ENCODE measurements around the gene RANBP9.

RANBP9 gene

GRCh38 chr6:13648850-13649249 is 62.8 kb downstream of the RANBP9 start:
- no peak for DNase-seq (ENCODE audit: low spot score)

DNA sequence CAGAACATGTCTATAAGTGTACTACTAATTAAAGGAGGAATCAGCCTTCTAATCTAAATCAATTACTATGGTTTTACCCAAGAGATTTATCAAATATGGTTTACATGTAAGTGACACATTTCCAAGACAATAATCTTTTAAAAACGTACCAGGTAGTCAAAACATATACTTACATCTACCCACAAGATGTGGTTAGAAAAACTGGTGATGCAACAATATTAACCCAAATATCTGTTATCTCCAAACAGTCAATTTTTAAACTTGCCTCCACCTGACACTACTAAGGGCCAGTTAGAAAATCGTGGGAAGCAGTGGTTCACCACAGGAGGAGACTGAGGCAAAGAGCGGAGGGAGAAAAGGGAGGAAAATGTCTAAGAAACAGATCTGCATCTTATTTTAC is 68.5 kb downstream of the RANBP9 start:
- DNase-seq (ENCODE audit: low spot score), result no peak

DNA sequence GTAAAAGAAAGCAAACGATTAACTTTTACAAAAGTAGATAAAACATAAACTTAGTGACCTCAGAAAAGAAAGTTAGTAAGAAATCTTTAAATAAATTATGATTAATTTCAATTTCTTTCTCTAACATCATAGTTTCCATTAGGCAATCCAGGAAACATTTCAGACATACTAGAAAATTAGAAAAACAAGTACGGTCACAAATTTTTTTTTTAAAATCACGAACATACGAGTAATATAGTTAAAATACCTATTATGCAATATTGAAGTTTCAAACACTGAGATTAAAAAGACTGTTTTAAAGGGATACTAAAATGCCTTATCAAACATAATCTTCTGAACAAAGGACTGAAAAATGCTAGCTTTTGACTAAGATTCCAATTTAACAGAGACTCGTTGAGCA is 70.3 kb downstream of the RANBP9 start:
- no peak for DNase-seq (ENCODE audit: low spot score)

- DNase-seq (ENCODE audit: low spot score), result no peak
Measured at GRCh38 chr6:13638626-13639025, 73.0 kb downstream of the RANBP9 start.

GRCh38 chr6:13638014-13638413 is 73.6 kb downstream of the RANBP9 start:
- DNase-seq (ENCODE audit: low spot score), result no peak

- DNase-seq (ENCODE audit: low spot score), result peak; percentile 12
Measured at GRCh38 chr6:13635948-13636658, 75.5 kb downstream of the RANBP9 start.

DNA sequence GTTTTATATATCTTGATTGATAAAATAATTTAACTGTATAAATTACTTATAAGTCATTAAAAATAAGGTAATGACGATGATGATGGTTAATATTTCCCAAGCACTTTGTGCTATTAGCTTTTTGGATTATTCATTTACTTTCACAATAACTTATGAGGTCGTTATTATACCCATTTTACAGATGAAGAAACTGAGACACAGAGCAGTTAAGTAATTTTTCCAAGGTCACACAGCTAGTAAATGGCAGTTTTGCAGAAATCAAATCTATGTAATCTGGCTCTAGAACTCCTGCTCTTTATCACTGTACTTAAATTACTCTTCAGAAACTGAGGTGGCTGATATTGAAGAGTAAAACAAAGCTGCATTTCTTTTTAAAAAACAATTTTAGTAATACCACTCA is 78.3 kb downstream of the RANBP9 start:
- no peak for DNase-seq (ENCODE audit: low spot score)

DNA sequence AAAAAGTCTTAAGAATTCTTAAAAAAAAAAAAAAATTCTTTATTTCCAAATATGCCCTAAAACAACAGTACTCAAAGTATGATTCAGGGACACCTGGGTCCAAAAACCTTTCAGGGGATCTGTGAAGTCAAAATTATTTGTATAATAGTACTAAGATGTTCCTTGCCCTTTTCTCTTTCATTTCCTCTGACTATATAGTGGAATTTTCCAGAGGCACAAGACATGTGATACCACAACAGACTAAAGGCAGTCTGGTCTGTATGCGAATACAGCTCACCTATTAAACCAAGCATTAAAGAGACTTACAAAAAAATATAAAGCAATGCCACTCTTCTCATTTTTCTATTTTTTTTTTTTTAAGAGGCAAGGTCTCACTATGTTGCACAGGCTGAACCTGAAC is 81.1 kb downstream of the RANBP9 start:
- no peak for DNase-seq (ENCODE audit: low spot score)

DNA sequence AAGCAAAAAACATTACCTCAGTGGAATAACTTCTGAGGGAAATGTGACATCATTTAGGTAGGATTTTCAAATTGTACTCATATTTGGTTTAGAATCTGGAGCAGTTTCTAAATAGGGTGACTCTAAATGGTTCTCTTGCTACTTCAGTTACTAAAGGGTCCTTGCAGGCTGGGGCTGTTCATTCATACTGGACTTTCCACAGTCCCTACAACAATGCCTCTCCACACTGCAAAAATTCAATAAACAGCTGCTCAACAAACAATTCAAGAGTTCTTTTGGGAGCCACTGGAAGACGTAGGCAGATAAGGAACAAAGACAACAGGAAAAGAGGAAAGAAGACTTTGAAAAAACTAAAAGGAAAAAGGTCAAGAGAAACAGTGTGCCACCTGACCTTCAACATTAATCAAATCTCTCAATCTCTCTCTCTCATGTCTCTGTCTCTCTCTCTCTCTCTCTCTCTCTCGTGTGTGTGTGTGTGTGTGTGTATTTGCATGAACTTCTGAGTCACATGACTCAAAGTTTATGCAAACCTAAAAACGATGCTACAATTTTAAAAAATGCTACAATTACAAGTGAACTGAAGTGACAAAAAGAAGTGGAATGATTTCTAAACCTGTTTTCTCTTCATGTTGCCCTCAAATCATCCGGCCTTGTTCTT is 82.0 kb downstream of the RANBP9 start:
- DNase-seq (ENCODE audit: low spot score), result no peak

DNA sequence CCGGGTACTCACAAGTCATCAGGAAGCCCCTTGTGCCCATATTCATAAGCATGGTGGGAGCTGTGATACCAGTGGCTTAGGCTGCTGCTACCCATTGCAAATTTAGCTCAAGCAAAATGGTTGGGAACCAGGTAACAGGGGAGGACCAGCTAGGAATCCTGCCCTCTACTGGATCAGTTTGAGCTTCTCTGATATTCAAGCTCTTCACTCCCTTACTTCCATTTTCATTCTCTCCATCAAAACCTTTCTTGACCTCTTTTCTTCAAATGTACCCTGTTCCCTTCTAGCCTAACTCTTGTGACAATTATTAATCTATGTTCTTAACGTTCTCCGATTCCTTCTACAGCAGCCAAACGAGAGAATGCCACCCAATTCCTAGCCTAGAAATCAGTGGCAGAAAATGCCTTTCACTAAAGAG is 86.8 kb downstream of the RANBP9 start:
- no peak for DNase-seq (ENCODE audit: low spot score)

GRCh38 chr6:13617066-13617465 is 94.6 kb downstream of the RANBP9 start:
- no peak for DNase-seq (ENCODE audit: low spot score)

- no peak for DNase-seq (ENCODE audit: low spot score)
Measured at GRCh38 chr6:13615792-13616120, 95.9 kb downstream of the RANBP9 start.

- DNase-seq (ENCODE audit: low spot score), result peak; percentile 97
Measured at GRCh38 chr6:13614926-13615791, 96.5 kb downstream of the RANBP9 start, which contains the start of gene NOL7. TSS of gene NOL7 (plus strand) at chr6:13615335. CDS start at chr6:13615359, 24 bp downstream.

- peak; percentile 24 for DNase-seq (ENCODE audit: low spot score)
Measured at GRCh38 chr6:13614126-13614925, 97.3 kb downstream of the RANBP9 start.

- no peak for DNase-seq (ENCODE audit: low spot score)
Measured at GRCh38 chr6:13613029-13613594, 98.5 kb downstream of the RANBP9 start.

DNA sequence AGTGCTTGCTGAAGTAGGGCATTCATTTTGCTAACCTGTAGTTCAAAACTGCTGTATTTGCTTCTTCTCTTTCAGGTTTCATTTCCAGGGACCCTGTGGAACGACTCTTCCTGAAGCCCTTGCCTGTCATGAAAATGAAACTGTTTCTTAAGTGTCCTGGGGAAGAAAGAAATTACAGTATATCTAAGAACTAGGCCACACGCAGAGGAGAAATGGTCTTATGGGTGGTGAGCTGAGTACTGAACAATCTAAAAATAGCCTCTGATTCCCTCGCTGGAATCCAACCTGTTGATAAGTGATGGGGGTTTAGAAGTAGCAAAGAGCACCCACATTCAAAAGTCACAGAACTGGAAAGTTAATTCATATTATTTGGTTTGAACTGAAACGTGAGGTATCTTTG is 99.9 kb downstream of the RANBP9 start:
- DNase-seq (ENCODE audit: low spot score), result no peak

DNA sequence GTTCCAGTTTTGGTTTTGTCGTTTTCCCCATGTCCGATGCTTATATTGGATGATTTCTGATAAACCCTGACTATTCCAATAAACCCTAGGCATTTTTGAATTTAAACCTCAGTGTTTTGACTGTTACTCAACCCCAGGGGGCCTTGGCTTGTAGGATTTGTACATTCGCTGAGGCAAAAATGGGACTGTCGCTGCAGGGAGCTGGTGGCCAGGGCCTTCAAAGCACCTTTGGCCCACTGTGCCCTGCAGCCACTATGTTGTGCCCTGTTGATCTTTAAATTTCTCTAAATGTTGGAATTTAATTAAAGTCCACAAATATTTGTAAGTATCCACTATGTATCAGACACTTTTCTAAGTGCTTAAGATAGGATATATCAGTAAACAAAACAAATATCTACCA is 106.0 kb downstream of the RANBP9 start:
- DNase-seq (ENCODE audit: low spot score), result no peak

DNA sequence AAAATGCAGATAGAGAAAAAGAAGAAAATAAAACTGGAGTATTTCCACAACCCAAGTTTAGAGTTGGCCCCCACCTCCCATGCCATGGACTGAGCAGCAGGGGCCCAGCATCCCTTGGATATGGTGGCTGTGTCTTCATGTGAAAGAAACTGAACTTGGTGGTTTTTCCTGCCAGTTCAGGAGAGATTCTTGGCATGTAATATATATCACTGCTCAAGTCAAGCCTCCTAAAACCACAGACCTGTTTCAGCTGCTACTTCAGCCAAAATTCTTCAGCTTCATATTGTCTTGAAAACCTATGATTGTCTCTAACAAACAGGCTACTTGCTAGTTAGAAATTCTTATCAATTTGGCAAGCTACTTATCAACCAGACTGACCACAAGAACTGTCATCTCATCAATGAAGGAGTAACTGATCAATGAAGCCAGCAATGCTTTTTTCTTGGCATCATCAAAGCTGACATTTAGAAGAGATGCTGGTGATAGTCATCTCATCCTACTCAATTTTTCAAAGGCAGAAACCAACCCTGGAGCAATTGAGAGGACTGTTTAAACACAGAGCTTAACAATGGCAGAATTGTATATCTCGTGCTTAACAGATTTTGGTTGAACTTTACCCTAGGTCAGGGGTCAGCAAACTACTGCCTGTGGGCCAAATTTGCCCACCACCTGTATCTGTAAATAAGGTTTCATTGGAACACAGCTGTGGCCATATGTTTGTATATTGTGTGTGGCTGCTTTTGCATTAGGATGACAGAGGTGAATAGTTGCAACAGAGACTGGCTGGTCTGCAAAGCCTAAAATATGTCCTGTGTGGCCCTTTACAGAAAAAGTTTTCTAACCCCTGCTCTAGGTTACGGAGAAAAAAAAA is 106.9 kb downstream of the RANBP9 start:
- no peak for DNase-seq (ENCODE audit: low spot score)

DNA sequence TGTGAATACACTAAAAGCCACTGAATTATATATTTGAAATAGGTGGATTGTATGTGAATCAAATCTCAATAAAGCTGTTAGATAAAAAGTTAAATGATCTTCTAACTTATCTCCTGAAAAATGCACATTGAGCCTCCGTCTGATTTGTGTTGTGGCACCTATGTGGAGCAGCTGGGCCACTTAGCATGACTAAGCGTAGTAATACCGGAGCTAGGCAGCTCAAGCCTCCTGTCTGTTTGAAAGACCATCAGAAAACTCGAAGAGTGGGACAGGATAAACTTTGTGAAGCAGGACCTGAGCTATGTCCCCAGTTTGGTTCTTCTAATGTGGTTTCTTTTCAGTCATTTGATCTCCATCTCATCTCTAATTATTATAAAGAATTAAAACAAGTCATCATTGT is 107.5 kb downstream of the RANBP9 start:
- no peak for DNase-seq (ENCODE audit: low spot score)

GRCh38 chr6:13600036-13600435 is 111.6 kb downstream of the RANBP9 start:
- no peak for DNase-seq (ENCODE audit: low spot score)

- no peak for DNase-seq (ENCODE audit: low spot score)
Measured at GRCh38 chr6:13597073-13597472, 114.6 kb downstream of the RANBP9 start.
